AG04450 (cell line): ENCODE data around the gene ERCC5. TPM values are rescaled to one million over a fixed set of nuclear protein-coding genes. Genes with fewer than 3 reads are reported as not detected.

Experiments
- CTCF ChIA-PET: fragments of 300-600, 350-600 bp; formaldehyde crosslinking; extraction: SDS; loops from one replicate; lab custom pipeline; 2022; ENCODE audit warnings: antibody characterized with exemption, inconsistent platforms; lab: Charles Lee
- POLR2A ChIA-PET: fragments of 350-600 bp; formaldehyde crosslinking; extraction: SDS; loops from one replicate; lab custom pipeline; 2021; ENCODE audit warnings: antibody characterized with exemption, inconsistent platforms; lab: Yijun Ruan, JAX
- DNase-seq: peaks from one replicate; pipeline ENCODE4 v3.0.0-alpha.2; 2011; ENCODE audit warnings: low read depth, low spot score
- H3K27ac ChIP-seq: one replicate; pipeline ENCODE4 v1.5.1; 2012; ENCODE audit warnings: low read depth, low read length, control low read depth
- H3K27me3 ChIP-seq: one replicate; pipeline ENCODE4 v1.6.0; 2012; ENCODE audit warnings: low read length; ENCODE audit not compliant: control insufficient read depth, insufficient read depth
- H3K4me3 ChIP-seq: 2 replicates; pipeline ENCODE4 v1.5.1; 2011; ENCODE audit warnings: mild to moderate bottlenecking, low read depth, low read length, control low read depth
- H3K9me3 ChIP-seq: 2 replicates; pipeline ENCODE4 v1.5.1; 2012; ENCODE audit warnings: low read length; ENCODE audit not compliant: control insufficient read depth, insufficient read depth
- CTCF ChIP-seq: IDR thresholded peaks from 2 replicates; pipeline ENCODE4 v1.5.1; 2011; ENCODE audit warnings: low read depth, low read length, control low read depth, inconsistent platforms
- polyA plus RNA-seq: library from polyadenylated mRNA; depleted of rRNA; stranded (reverse); fragments of >200 nt; gene quantifications from 2 replicates; pipeline ENCODE4 v1.2.3, GENCODE V29; 2011

ERCC5 gene
- polyA plus RNA-seq, 1 experiment = 47.6 TPM

GRCh38 chr13:102848956-102849355 lies 3.1 kb downstream of the ERCC5 start:
- TF ChIP-seq CTCF = no peak
- ChIA-PET CTCF (interaction anchor here (1.1 to 2.4 kb wide), 7 partner anchors 18 to 269 kb away, joined by 3 to 31 read pairs (median 11); no protein-coding TSS in a partner anchor), POLR2A (no interaction called here)
- Histone ChIP-seq H3K27ac (no peak overlapping the region), H3K4me3 (no peak overlapping the region), H3K27me3 (no peaks in the 10 kb centered on the region), H3K9me3 (no peaks in the 10 kb centered on the region; the same call in 1 of the 2 replicates)
- no peak for DNase-seq

DNA sequence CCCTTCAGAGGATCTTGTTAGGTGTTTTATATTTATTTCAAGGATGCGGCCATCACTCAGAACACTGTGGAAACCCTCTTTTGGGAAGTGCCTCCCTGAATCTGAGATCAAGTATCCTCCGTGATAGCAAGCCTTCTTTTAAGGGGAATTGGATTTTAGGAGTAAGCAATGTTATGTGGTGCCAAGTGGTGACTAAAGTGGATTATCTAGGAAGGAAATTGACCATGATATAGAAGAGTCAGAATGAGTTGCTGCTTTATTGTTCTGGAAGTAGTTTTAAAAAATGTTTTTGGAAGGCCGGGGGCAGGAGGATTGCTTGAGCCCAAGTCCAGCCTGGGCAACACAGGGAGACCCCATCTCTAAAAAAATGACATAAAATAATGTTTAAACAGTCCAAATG lies 6.7 kb downstream of the ERCC5 start:
- CTCF ChIA-PET = no interaction called here
- DNase-seq = no peak
- Histone ChIP-seq H3K27me3 (no peaks in the 10 kb centered on the region), H3K9me3 (no peaks in the 10 kb centered on the region), H3K27ac (no peak overlapping the region), H3K4me3 (no peak overlapping the region)
- no peak for TF ChIP-seq CTCF
- POLR2A ChIA-PET = no interaction called here

DNA sequence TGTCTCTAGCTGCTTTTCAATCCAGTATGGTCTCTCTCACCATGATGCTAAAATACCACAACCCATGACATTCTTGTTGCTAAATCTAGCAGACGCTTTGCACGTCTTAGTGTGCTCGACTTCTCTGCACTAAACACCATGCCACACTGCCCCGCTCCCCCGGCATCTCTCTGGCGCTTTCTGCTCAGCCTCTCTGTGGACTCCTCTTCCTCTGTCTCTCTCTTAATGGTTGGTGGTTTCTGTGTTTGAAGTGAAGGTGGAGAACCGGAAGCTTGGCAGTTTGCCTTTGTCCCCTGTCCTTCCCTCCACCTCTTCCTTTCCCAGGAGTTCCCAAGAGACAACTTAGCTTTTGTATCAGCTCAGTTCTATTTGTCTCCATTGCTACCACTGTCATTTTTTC lies 8.8 kb downstream of the ERCC5 start:
- ChIA-PET CTCF (interaction anchor here (0.6 to 2.7 kb wide), 2 partner anchors 16 to 222 kb away, joined by 3 to 8 read pairs; no protein-coding TSS in a partner anchor), POLR2A (no interaction called here)
- Histone ChIP-seq H3K27me3 (no peaks in the 10 kb centered on the region), H3K9me3 (no peaks in the 10 kb centered on the region), H3K27ac (no peak overlapping the region), H3K4me3 (no peak overlapping the region)
- DNase-seq = no peak
- no peak for TF ChIP-seq CTCF

- CTCF ChIA-PET = interaction anchor here (2.0 kb wide), 1 partner anchor 14 kb away, joined by 22 read pairs; no protein-coding TSS in a partner anchor
- H3K9me3 ChIP-seq = no peaks in the 10 kb centered on the region
- no peak overlapping the region for H3K4me3 ChIP-seq
- no peak for TF ChIP-seq CTCF
- DNase-seq = no peak
- H3K27ac ChIP-seq = no peak overlapping the region
- no peaks in the 10 kb centered on the region for H3K27me3 ChIP-seq
- POLR2A ChIA-PET = no interaction called here
Measured at GRCh38 chr13:102856557-102856956, 10.7 kb downstream of the ERCC5 start.

- no peak overlapping the region for H3K4me3 ChIP-seq
- H3K9me3 ChIP-seq = no peaks in the 10 kb centered on the region
- H3K27ac ChIP-seq = no peak overlapping the region
- TF ChIP-seq CTCF = no peak
- no peak for DNase-seq
- H3K27me3 ChIP-seq = no peaks in the 10 kb centered on the region
- ChIA-PET CTCF (interaction anchor here (0.6 to 1.9 kb wide), 3 partner anchors 8 to 15 kb away, joined by 3 to 11 read pairs (median 4); no protein-coding TSS in a partner anchor), POLR2A (no interaction called here)
Measured at GRCh38 chr13:102862624-102863210, 16.9 kb downstream of the ERCC5 start.
